Skin of body (tissue), 2 donors: ENCODE data around the gene PPP1CC. TPM values are rescaled to one million over a fixed set of nuclear protein-coding genes. Genes with fewer than 3 reads are reported as not detected.

Experiments
- DNase-seq: peaks from one replicate; lab custom pipeline; 2025; lab: John Stamatoyannopoulos, UW
- total RNA-seq: library from RNA; depleted of rRNA; stranded (reverse); fragments of >200 nt; gene quantifications from one replicate; pipeline ENCODE4 v1.2.3, GENCODE V29; 2014

PPP1CC gene
- total RNA-seq, 1 donor from 2014 or later, result 110 TPM

- DNase-seq, result no peak
These were observed 54.0 kb downstream of the PPP1CC start, which contains the start of gene HVCN1 for GRCh38 chr12:110688446-110689280. TSS of gene HVCN1 (minus strand) at chr12:110689115. CDS start at chr12:110683245, 5,870 bp downstream.

- no peak for DNase-seq
These were observed 55.1 kb downstream of the PPP1CC start for GRCh38 chr12:110687396-110688169.

- DNase-seq, result no peak
These were observed 56.3 kb downstream of the PPP1CC start for GRCh38 chr12:110686294-110686903.

GRCh38 chr12:110684312-110684836 lies 58.3 kb downstream of the PPP1CC start:
- no peak for DNase-seq

- no peak for DNase-seq
These were observed 58.8 kb downstream of the PPP1CC start for GRCh38 chr12:110683888-110684287.

- no peak for DNase-seq
These were observed 62.7 kb downstream of the PPP1CC start for GRCh38 chr12:110680032-110680431.

GRCh38 chr12:110679201-110679600 lies 63.5 kb downstream of the PPP1CC start:
- DNase-seq, result no peak

GRCh38 chr12:110677982-110678381 lies 64.7 kb downstream of the PPP1CC start:
- DNase-seq, result no peak

GRCh38 chr12:110677206-110677911 lies 65.3 kb downstream of the PPP1CC start:
- no peak for DNase-seq

GRCh38 chr12:110676171-110676570 lies 66.5 kb downstream of the PPP1CC start:
- DNase-seq, result no peak

GRCh38 chr12:110670161-110670701 lies 72.5 kb downstream of the PPP1CC start:
- DNase-seq, result no peak

Other genes starting within 250 kb of the PPP1CC start
- 59.7 TPM for gene VPS29, start 240.8 kb downstream of the PPP1CC start, total RNA-seq
- 0.79 TPM for gene RAD9B, start 240.6 kb downstream of the PPP1CC start, total RNA-seq
- 20.3 TPM for gene PPTC7, start 159.6 kb downstream of the PPP1CC start, total RNA-seq
- 22.1 TPM for gene TCTN1, start 128.8 kb downstream of the PPP1CC start, total RNA-seq
- gene HVCN1, start 53.8 kb downstream of the PPP1CC start, total RNA-seq, result 4.1 TPM
- gene CCDC63, start 104.1 kb upstream of the PPP1CC start, total RNA-seq, result not detected
- gene MYL2, start 177.7 kb upstream of the PPP1CC start, total RNA-seq, result 43.5 TPM